ENCODE measurements around the gene ARMC9.
"Not testable (repeated sequence)": the region's sequence is repeated elsewhere in the genome, so short reads cannot be mapped to it uniquely, and the experiment has no call there.

ARMC9 gene

GRCh38 chr2:231403421-231404182 is 205.2 kb downstream of the ARMC9 start:
- not testable (repeated sequence) for H3K36me3 ChIP-seq (ENCODE audit: control insufficient read depth, insufficient read depth, low read length); H3K27me3 ChIP-seq (ENCODE audit: control insufficient read depth, insufficient read depth, low read length); H3K9me3 ChIP-seq (ENCODE audit: control insufficient read depth, low read length); H3K9ac ChIP-seq (ENCODE audit: low read length); H3K4me3 ChIP-seq (ENCODE audit: low read length)
- peaks cover 21% of the 10 kb centered on the region for H3K4me1 ChIP-seq (ENCODE audit: control insufficient read depth, insufficient read depth, low read length)

- not testable (repeated sequence) for H3K4me3 ChIP-seq (ENCODE audit: low read length); H3K9ac ChIP-seq (ENCODE audit: low read length); H3K36me3 ChIP-seq (ENCODE audit: control insufficient read depth, insufficient read depth, low read length); H3K27me3 ChIP-seq (ENCODE audit: control insufficient read depth, insufficient read depth, low read length); H3K9me3 ChIP-seq (ENCODE audit: control insufficient read depth, low read length)
- peaks cover 15% of the 10 kb centered on the region for H3K4me1 ChIP-seq (ENCODE audit: control insufficient read depth, insufficient read depth, low read length)
These were observed 205.8 kb downstream of the ARMC9 start for GRCh38 chr2:231404183-231404578.

- H3K9ac ChIP-seq (ENCODE audit: low read length); H3K4me1 ChIP-seq (ENCODE audit: control insufficient read depth, insufficient read depth, low read length); H3K4me3 ChIP-seq (ENCODE audit: low read length): not testable (repeated sequence)
These were observed 207.4 kb downstream of the ARMC9 start for GRCh38 chr2:231405601-231406367.

DNA sequence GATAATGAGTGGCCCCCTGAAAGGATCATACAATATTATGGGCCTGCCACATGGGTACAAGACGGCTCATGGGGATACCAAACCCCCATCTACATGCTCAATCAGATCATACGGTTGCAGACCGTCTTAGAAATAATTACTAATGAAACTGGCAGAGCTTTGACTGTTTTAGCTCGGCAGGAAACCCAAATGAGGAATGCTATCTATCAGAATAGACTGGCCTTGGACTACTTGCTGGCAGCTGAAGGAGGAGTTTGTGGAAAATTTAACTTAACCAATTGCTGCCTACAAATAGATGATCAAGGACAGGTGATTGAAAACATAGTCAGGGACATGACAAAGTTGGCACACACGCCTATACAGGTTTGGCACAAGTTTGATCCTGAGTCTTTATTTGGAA is 209.3 kb downstream of the ARMC9 start:
- not testable (repeated sequence) for H3K4me3 ChIP-seq (ENCODE audit: low read length); H3K36me3 ChIP-seq (ENCODE audit: control insufficient read depth, insufficient read depth, low read length); H3K4me1 ChIP-seq (ENCODE audit: control insufficient read depth, insufficient read depth, low read length); H3K9ac ChIP-seq (ENCODE audit: low read length); H3K9me3 ChIP-seq (ENCODE audit: control insufficient read depth, low read length); H3K27me3 ChIP-seq (ENCODE audit: control insufficient read depth, insufficient read depth, low read length)

More at GRCh38 chr2:231405601-231406367, 207.4 kb downstream of the ARMC9 start:
- H3K9me3 ChIP-seq (ENCODE audit: control insufficient read depth, low read length); H3K36me3 ChIP-seq (ENCODE audit: control insufficient read depth, insufficient read depth, low read length); H3K27me3 ChIP-seq (ENCODE audit: control insufficient read depth, insufficient read depth, low read length): not testable (repeated sequence)

GRCh38 chr2:231408304-231408703 is 209.9 kb downstream of the ARMC9 start:
- not testable (repeated sequence) for H3K36me3 ChIP-seq (ENCODE audit: control insufficient read depth, insufficient read depth, low read length); H3K9ac ChIP-seq (ENCODE audit: low read length); H3K27me3 ChIP-seq (ENCODE audit: control insufficient read depth, insufficient read depth, low read length); H3K4me3 ChIP-seq (ENCODE audit: low read length); H3K4me1 ChIP-seq (ENCODE audit: control insufficient read depth, insufficient read depth, low read length); H3K9me3 ChIP-seq (ENCODE audit: control insufficient read depth, low read length)

DNA sequence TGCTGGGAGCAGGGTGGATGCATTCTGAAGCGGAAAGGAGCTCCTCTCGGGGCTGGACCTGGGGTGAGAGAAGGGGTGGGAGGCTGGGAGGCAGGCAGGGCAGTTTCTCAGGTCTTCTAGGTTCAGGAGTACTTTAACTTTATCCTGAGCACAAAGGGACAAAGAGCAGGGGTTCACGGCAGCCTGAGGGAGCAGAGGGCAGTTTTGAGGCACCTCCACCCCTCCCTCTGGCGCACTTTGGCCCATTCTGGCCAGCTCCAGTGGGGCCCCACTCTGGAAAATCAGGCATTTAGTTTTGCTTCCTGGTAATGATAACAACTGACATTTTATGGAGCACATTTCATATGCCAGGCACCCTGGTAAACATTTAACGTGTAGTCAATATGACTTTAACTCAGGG is 211.3 kb downstream of the ARMC9 start:
- Histone ChIP-seq H3K4me3 (ENCODE audit: low read length) (no peak overlapping the region), H3K9ac (ENCODE audit: low read length) (no peak overlapping the region), H3K4me1 (ENCODE audit: control insufficient read depth, insufficient read depth, low read length) (peaks cover 9% of the 10 kb centered on the region), H3K36me3 (ENCODE audit: control insufficient read depth, insufficient read depth, low read length) (no peaks in the 10 kb centered on the region), H3K9me3 (ENCODE audit: control insufficient read depth, low read length) (peaks cover 3% of the 10 kb centered on the region), H3K27me3 (ENCODE audit: control insufficient read depth, insufficient read depth, low read length) (no peaks in the 10 kb centered on the region)

DNA sequence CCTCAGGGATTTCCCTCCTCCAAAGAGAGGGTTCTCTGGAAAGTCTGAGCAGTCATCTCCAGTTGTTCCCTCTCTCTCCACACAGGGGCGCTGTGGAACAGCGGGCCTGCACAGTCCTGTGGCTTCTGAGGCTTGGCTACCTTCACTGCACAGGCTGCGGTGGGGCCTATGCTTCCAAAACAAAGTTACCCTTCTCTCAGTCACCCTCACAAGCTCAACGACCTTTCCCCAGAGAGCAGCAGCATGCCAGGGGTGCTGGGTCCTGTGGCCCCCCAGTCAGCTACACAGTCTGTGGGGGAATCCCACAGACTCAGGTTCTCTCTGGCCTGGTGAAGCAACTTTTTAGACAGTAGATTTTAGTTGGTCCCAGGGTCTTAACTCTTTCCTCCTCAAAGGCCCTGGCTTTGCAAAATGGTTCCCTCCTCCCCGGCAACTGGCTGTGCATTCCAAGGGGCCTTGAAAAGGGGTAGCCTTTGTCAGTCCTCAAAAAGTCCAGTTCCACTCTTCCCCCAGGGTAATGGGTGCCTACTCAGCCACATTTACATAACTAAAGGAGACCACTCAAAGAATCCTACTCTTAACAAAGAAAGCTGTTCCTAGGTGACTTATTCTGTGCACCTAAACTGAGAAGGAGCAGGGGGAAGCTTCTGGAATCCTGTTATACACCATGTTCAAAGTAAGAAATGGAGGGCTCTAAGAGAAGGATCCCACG is 212.0 kb downstream of the ARMC9 start:
- no peaks in the 10 kb centered on the region for H3K27me3 ChIP-seq (ENCODE audit: control insufficient read depth, insufficient read depth, low read length)
- H3K36me3 ChIP-seq (ENCODE audit: control insufficient read depth, insufficient read depth, low read length): no peaks in the 10 kb centered on the region
- H3K4me3 ChIP-seq (ENCODE audit: low read length): no peak overlapping the region
- no peak overlapping the region for H3K9ac ChIP-seq (ENCODE audit: low read length)
- peaks cover 3% of the 10 kb centered on the region for H3K9me3 ChIP-seq (ENCODE audit: control insufficient read depth, low read length)
- H3K4me1 ChIP-seq (ENCODE audit: control insufficient read depth, insufficient read depth, low read length): peaks cover 9% of the 10 kb centered on the region

GRCh38 chr2:231411237-231411636 is 212.8 kb downstream of the ARMC9 start:
- Histone ChIP-seq H3K9me3 (ENCODE audit: control insufficient read depth, low read length) (peaks cover 3% of the 10 kb centered on the region), H3K4me3 (ENCODE audit: low read length) (no peak overlapping the region), H3K9ac (ENCODE audit: low read length) (no peak overlapping the region), H3K27me3 (ENCODE audit: control insufficient read depth, insufficient read depth, low read length) (no peaks in the 10 kb centered on the region), H3K36me3 (ENCODE audit: control insufficient read depth, insufficient read depth, low read length) (no peaks in the 10 kb centered on the region), H3K4me1 (ENCODE audit: control insufficient read depth, insufficient read depth, low read length) (peaks cover 9% of the 10 kb centered on the region)

GRCh38 chr2:231411831-231412617 is 213.6 kb downstream of the ARMC9 start:
- peaks cover 9% of the 10 kb centered on the region for H3K4me1 ChIP-seq (ENCODE audit: control insufficient read depth, insufficient read depth, low read length)
- no peaks in the 10 kb centered on the region for H3K36me3 ChIP-seq (ENCODE audit: control insufficient read depth, insufficient read depth, low read length)
- H3K9ac ChIP-seq (ENCODE audit: low read length): peak overlapping the region; percentile 66
- H3K4me3 ChIP-seq (ENCODE audit: low read length): peak overlapping the region; percentile 42
- H3K27me3 ChIP-seq (ENCODE audit: control insufficient read depth, insufficient read depth, low read length): no peaks in the 10 kb centered on the region
- H3K9me3 ChIP-seq (ENCODE audit: control insufficient read depth, low read length): peaks cover 3% of the 10 kb centered on the region

- Histone ChIP-seq H3K4me1 (ENCODE audit: control insufficient read depth, insufficient read depth, low read length) (peaks cover 9% of the 10 kb centered on the region), H3K9me3 (ENCODE audit: control insufficient read depth, low read length) (peaks cover 3% of the 10 kb centered on the region), H3K9ac (ENCODE audit: low read length) (peak overlapping the region; percentile 66), H3K27me3 (ENCODE audit: control insufficient read depth, insufficient read depth, low read length) (no peaks in the 10 kb centered on the region), H3K36me3 (ENCODE audit: control insufficient read depth, insufficient read depth, low read length) (no peaks in the 10 kb centered on the region), H3K4me3 (ENCODE audit: low read length) (no peak overlapping the region)
These were observed 214.2 kb downstream of the ARMC9 start for GRCh38 chr2:231412618-231412963.

- H3K4me1 ChIP-seq (ENCODE audit: control insufficient read depth, insufficient read depth, low read length): peaks cover 9% of the 10 kb centered on the region
- H3K27me3 ChIP-seq (ENCODE audit: control insufficient read depth, insufficient read depth, low read length): no peaks in the 10 kb centered on the region
- no peak overlapping the region for H3K9ac ChIP-seq (ENCODE audit: low read length)
- H3K9me3 ChIP-seq (ENCODE audit: control insufficient read depth, low read length): peaks cover 3% of the 10 kb centered on the region
- H3K4me3 ChIP-seq (ENCODE audit: low read length): no peak overlapping the region
- H3K36me3 ChIP-seq (ENCODE audit: control insufficient read depth, insufficient read depth, low read length): no peaks in the 10 kb centered on the region
These were observed 215.0 kb downstream of the ARMC9 start for GRCh38 chr2:231413456-231413855.
